ENCODE data around the gene SYNGAP1.
"Not testable (repeated sequence)": the region's sequence is repeated elsewhere in the genome, so short reads cannot be mapped to it uniquely, and the experiment has no call there.

The SYNGAP1 gene

DNA sequence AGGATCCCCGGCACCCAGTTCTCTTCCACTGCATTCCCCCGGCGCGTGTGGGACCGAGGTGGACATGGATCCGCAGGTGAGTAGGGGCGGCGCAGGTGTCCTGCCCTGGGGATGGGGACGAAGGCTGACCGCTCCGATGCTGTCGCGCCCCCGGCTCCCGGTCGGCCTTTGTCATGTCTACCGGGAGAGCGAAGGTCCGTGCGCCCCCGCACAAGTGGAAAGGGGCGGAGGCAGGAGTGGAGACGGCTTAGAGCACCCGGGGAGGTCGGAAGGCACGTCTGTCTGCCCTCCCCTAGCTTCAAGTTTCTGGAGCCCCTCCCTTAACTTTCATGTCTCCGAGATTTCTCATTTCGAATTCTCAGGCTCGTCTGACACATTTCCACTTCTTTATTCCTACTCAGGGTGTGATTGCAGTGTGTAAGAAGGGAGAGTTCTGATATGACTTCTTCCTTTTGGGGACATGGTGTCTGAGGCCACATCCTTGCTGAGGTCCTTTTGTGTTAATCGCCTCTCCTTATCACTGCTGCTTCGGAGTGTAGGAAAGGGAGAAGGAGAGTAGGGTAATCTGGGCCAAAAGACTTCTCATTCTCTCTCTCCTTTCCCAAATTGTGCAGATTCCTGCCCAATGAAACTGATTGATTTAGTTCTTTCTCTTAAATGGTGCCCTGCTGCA is 27.8 kb upstream of the SYNGAP1 start:
- H3K4me3 ChIP-seq (ENCODE audit: low read depth, low read length), result peak overlapping the region; percentile 78
- DNase-seq (ENCODE audit: low read depth), result peak; percentile 70
- TF ChIP-seq, protein P1, sequence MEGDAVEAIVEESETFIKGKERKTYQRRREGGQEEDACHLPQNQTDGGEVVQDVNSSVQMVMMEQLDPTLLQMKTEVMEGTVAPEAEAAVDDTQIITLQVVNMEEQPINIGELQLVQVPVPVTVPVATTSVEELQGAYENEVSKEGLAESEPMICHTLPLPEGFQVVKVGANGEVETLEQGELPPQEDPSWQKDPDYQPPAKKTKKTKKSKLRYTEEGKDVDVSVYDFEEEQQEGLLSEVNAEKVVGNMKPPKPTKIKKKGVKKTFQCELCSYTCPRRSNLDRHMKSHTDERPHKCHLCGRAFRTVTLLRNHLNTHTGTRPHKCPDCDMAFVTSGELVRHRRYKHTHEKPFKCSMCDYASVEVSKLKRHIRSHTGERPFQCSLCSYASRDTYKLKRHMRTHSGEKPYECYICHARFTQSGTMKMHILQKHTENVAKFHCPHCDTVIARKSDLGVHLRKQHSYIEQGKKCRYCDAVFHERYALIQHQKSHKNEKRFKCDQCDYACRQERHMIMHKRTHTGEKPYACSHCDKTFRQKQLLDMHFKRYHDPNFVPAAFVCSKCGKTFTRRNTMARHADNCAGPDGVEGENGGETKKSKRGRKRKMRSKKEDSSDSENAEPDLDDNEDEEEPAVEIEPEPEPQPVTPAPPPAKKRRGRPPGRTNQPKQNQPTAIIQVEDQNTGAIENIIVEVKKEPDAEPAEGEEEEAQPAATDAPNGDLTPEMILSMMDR (IDR thresholded peaks at IDR 0.05; ENCODE audit: insufficient read depth, low read depth, low read length, missing control alignments), result no peak

DNA sequence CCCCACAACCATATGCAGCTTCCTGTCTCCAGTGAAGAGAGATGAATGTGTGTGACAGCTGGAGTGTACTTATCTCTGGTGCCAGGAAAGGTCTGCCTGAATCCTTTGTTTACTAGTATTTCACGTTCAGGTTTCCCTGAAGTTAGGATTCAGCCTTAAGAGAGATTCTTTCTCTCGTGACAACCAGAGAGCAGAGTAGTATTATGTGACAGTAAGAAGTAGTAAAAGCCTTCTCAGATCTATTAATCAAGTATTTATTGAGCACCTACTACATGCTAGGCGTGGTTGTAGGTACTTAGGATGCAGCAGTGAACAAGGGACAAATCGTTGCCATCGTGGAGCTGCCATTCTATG is 27.3 kb upstream of the SYNGAP1 start:
- TF ChIP-seq, protein P1 (IDR thresholded peaks at IDR 0.05; ENCODE audit: insufficient read depth, low read depth, low read length, missing control alignments), result no peak
- peak overlapping the region; percentile 78 for H3K4me3 ChIP-seq (ENCODE audit: low read depth, low read length)
- DNase-seq (ENCODE audit: low read depth), result no peak

DNA sequence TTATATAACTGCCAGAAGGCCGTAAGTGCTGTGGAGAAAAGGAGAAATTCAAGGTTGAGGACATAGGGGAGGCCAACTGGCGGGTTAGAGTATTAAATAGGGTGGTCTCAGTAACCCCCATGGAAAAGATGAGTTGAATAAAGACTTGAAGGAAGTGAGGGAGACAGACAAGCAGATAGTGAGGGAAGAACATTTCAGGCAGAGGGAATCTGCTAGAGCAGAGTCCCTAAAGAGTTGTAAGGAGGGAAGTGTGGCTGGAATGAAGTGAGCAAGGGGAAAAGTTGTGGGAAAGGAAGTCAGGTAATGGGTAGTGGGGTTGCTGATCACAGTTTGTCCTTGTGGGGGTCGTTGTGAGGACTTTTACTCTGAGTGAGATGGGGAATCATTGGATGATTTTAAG is 26.9 kb upstream of the SYNGAP1 start:
- no peak for DNase-seq (ENCODE audit: low read depth)

DNA sequence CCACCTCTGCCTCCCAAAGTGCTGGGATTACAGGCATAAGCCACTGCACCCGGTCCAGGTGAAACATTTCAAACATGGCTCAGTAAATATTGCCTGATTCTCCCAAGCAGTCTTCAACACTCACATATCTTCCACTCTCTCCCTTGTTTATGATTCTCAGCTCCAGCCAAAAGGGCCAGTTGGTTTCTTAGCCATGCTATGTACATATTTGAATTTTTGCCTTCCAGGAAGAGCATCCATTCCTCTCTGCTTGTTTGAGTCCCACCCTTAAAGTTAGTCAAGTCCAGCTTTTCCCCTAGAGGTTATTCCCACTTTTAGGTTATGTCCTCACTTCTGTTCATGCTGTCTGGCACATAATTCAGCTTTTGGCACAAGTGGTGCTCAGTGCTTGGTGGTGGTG is 22.3 kb upstream of the SYNGAP1 start:
- no peak for DNase-seq (ENCODE audit: low read depth)
- no peak overlapping the region for H3K4me3 ChIP-seq (ENCODE audit: low read depth, low read length)
- TF ChIP-seq, protein P1 (IDR thresholded peaks at IDR 0.05; ENCODE audit: insufficient read depth, low read depth, low read length, missing control alignments), result no peak

More for the DNA sequence above, 26.9 kb upstream of the SYNGAP1 start:
- TF ChIP-seq, protein P1 (IDR thresholded peaks at IDR 0.05; ENCODE audit: insufficient read depth, low read depth, low read length, missing control alignments), result no peak
- H3K4me3 ChIP-seq (ENCODE audit: low read depth, low read length), result peak overlapping the region; percentile 78

DNA sequence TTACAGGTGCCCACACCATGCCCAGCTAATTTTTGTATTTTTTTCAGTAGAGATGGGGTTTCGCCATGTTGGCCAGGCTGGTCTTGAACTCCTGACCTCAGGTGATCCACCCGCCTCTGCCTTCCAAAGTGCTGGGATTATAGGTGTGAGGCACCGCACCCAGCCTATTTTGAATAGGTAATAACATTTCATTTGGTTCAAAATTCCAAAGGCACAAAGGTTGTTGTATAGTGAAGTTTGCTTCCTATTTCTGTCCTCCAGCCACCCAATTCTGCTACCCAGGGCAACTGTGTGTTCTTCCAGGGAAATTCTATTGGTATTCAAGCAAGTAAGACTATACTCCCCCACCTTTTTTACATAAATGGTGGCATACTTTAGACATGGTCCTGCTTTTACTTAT is 21.3 kb upstream of the SYNGAP1 start:
- not testable (repeated sequence) for H3K4me3 ChIP-seq (ENCODE audit: low read depth, low read length); DNase-seq (ENCODE audit: low read depth)

DNA sequence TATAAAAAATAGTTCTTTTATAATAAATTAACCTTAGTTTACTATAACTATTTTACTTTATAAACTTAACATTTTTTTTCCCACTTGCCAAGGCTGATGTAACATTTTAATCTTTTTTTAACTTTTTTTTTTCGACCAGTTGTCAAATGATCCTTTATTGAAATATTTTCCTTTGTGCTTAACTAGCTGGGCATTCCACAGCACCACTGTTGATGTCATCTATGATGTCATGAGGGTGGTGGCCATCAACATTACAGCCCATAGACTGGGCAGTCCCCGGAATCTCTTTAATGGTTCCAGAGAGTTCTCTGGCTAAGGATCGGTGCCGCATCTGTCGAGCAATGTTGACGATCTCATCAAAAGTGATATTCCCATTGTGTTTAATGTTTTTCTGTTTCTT is 20.0 kb upstream of the SYNGAP1 start:
- not testable (repeated sequence) for DNase-seq (ENCODE audit: low read depth); H3K4me3 ChIP-seq (ENCODE audit: low read depth, low read length)

- no peak for DNase-seq (ENCODE audit: low read depth)
- TF ChIP-seq, protein P1 (IDR thresholded peaks at IDR 0.05; ENCODE audit: insufficient read depth, low read depth, low read length, missing control alignments), result no peak
- no peak overlapping the region for H3K4me3 ChIP-seq (ENCODE audit: low read depth, low read length)
Observed at GRCh38 chr6:33404884-33405283, 15.0 kb upstream of the SYNGAP1 start.

- TF ChIP-seq, protein P1 (IDR thresholded peaks at IDR 0.05; ENCODE audit: insufficient read depth, low read depth, low read length, missing control alignments), result no peak
- no peak for DNase-seq (ENCODE audit: low read depth)
- no peak overlapping the region for H3K4me3 ChIP-seq (ENCODE audit: low read depth, low read length)
Observed at GRCh38 chr6:33405386-33405940, 14.4 kb upstream of the SYNGAP1 start.
